Small intestine (tissue), 7 donors: ENCODE data around the gene KIRREL3. TPM values are rescaled to one million over a fixed set of nuclear protein-coding genes. Genes with fewer than 3 reads are reported as not detected.

Experiments used
- DNase-seq, 2 donors: peaks; one replicate each; pipeline versions ENCODE4 v3.0.0 to v3.0.0-alpha.2; 2013
- FAIRE-seq: peaks from 2 replicates; lab custom pipeline; 2012; peaks lifted over from hg19 to GRCh38; lab: Jason Lieb, UNC
- H3K27ac ChIP-seq, 3 donors: one replicate each; pipeline ENCODE4 v1.5.1; 2013; ENCODE audit warnings: low read length in 2 of 3, mild to moderate bottlenecking in 2 of 3, control low read depth in 1 of 3, inconsistent platforms in 1 of 3, low read depth in 1 of 3, moderate library complexity in 1 of 3
- H3K27me3 ChIP-seq, 3 donors: one replicate each; pipeline ENCODE4 v1.6.1; 2013; ENCODE audit warnings: low read length in 3 of 3, inconsistent platforms in 1 of 3; ENCODE audit not compliant: control insufficient read depth in 3 of 3, insufficient read depth in 3 of 3
- H3K36me3 ChIP-seq, 3 donors: one replicate each; pipeline ENCODE4 v1.6.1; 2013; ENCODE audit warnings: low read length in 3 of 3, inconsistent platforms in 1 of 3, low read depth in 1 of 3, mild to moderate bottlenecking in 1 of 3, moderate library complexity in 1 of 3; ENCODE audit not compliant: control insufficient read depth in 3 of 3, insufficient read depth in 2 of 3
- H3K4me1 ChIP-seq, 3 donors: one replicate each; pipeline ENCODE4 v1.6.1; 2013; ENCODE audit warnings: low read length in 2 of 3, inconsistent platforms in 1 of 3, low read depth in 1 of 3, mild to moderate bottlenecking in 1 of 3, moderate library complexity in 1 of 3; ENCODE audit not compliant: control insufficient read depth in 3 of 3, insufficient read depth in 2 of 3
- H3K4me3 ChIP-seq, 3 donors: one replicate each; pipeline ENCODE4 v1.5.1; 2013; ENCODE audit warnings: low read length in 3 of 3, control low read depth in 1 of 3, inconsistent platforms in 1 of 3, low read depth in 1 of 3, mild to moderate bottlenecking in 1 of 3, moderate library complexity in 1 of 3
- H3K9me3 ChIP-seq, 2 donors: one replicate each; pipeline ENCODE4 v1.6.1; 2013; ENCODE audit warnings: low read depth in 1 of 2, low read length in 1 of 2; ENCODE audit not compliant: control insufficient read depth in 2 of 2, insufficient read depth in 1 of 2
- WGBS, 3 donors: extraction: QIAGEN DNeasy Blood & Tissue Kit; methylation state at CpG; one replicate each; pipeline ENCODE4 v1.1.7; 2013; 5-methylcytosine and 5-hydroxymethylcytosine counted together
- polyA plus RNA-seq, 4 donors: library from polyadenylated mRNA; stranded (reverse) in 3 of 4; unstranded in 1 of 4; fragments of 200-250 nt in 3 of 4; fragments of 120-200 nt in 1 of 4; gene quantifications; one replicate each; pipeline versions ENCODE4 v1.2.1 to v1.2.3, GENCODE V29; 2013
- donor health status: healthy with polysubstance abuse.
- donor health status: control.
- donor health status: control.
- donor health status: Bipolar disorder and iron deficiency.
- donor health status: healthy.

The KIRREL3 gene
- polyA plus RNA-seq, 4 donors = 0.18 to 0.61 TPM; not detected in 2

DNA sequence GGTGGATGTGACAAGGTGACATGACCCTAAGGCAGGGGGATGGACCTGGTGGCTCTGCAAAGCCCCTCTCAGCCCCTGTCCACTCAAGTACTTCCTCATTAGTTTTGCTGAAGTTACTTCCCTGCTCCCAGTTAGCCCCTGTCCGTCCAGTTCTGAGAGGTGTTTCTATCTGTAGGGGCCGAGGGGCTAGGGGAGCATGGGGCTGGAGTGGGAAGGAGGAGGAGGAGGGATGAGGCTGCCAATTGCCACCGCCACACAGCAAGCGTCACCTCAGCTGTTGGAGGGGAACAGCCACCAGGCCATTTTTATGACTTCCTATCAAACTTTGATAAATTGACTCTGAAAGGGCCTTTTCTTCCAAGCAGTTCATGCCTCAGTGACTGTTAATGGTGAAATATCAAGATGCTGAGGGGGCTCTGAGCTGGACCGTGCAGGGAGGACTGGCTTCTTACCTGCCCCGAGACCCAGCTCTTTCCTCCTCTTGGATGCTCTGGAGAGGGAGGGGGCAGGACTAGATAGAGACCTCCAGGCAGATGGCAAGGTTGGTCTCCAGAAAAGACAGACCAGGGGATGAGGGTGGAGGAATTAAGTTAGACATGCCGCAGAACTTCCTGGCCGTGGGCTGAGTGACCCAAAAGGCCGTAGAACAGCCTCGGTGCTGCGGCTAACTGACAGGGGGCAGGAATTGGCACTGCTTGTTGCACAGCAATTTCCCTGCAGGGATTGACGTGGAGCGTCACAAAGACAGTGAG lies 508.1 kb downstream of the KIRREL3 start:
- no peaks in the 10 kb centered on the region for H3K9me3 ChIP-seq
- no peak for FAIRE-seq
- no peak for DNase-seq
- peaks cover 0 to 15% (median 0%) of the 10 kb centered on the region in 3 donors for H3K27me3 ChIP-seq
- 56 to 79% (median 62%) methylated on average over 13 of the region's 13 CpGs for WGBS, 3 donors
- H3K36me3 ChIP-seq = no peaks in the 10 kb centered on the region
- no peak overlapping the region for H3K27ac ChIP-seq
- no peaks in the 10 kb centered on the region for H3K4me1 ChIP-seq
- no peak overlapping the region for H3K4me3 ChIP-seq

DNA sequence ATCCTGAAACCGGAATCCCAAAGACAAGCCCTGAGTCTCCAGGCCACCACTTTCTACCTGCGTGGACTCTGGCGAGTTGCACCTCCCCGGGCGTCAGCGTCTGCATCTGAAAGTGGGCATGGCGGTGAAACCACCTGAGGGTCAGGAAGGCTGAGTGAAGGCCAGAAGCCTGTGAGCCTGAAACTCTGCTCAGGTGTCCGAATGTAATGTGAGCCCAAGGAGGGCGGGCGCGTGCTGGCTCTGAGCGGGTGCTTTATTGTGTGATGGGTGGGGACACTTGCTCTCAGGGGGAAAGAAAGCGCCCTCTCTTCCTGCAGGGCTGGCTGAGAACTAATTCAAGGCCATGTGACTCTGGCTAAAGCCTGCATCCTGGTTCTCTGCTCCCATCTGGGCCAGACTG lies 509.5 kb downstream of the KIRREL3 start:
- no peak for DNase-seq
- peaks cover 0 to 18% (median 0%) of the 10 kb centered on the region in 3 donors for H3K27me3 ChIP-seq
- WGBS, 3 donors = 52 to 74% (median 53%) methylated on average over 13 of the region's 13 CpGs
- no peak overlapping the region for H3K4me3 ChIP-seq
- no peaks in the 10 kb centered on the region for H3K9me3 ChIP-seq
- no peak for FAIRE-seq
- no peaks in the 10 kb centered on the region for H3K4me1 ChIP-seq
- H3K36me3 ChIP-seq = no peaks in the 10 kb centered on the region
- H3K27ac ChIP-seq = no peak overlapping the region

DNA sequence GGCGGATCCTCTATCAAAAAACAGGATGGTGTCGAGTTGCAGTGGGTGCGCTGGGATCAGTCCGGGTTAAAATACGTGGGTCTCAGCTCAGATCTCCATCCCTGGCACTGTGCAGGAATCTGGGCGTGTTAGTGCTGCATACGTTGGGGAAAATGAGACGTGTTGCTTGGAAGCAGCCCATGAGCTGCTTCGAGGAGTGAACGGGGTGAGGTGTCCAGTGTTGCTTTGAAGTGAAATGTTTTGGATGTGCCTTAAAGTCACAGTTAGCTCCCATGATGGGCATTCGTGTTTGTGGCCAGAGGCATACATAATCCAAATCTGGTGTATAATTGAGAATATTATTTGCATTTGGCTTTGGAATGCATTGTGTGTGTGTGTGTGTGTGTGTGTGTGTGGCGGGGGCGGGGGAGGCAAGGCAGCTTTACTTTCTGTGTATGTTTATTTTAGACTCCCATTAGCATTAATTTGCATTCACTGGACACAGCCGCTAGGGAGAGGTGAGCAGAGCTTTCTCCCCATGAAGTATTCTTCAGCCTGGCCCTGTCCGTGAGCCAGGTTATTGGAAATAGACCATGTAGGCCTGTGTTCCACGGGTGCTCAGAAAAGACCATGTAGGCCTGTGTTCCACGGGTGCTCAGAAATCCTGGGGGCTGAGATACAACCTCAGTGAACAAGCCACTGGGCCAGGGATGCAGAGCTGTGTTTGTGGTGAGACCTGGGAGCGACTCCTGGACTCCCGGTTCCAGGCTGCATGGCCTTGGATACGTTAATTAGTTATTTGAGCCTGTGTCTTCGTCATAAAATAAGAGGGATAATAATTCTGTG lies 510.5 kb downstream of the KIRREL3 start:
- Histone ChIP-seq H3K9me3 (no peaks in the 10 kb centered on the region), H3K4me1 (no peaks in the 10 kb centered on the region), H3K27ac (no peak overlapping the region), H3K27me3 (peaks cover 0 to 18% (median 0%) of the 10 kb centered on the region in 3 donors), H3K4me3 (no peak overlapping the region), H3K36me3 (no peaks in the 10 kb centered on the region)
- FAIRE-seq = no peak
- DNase-seq = no peak
- WGBS, 3 donors = 70 to 73% (median 72%) methylated on average over 21 of the region's 21 CpGs

DNA sequence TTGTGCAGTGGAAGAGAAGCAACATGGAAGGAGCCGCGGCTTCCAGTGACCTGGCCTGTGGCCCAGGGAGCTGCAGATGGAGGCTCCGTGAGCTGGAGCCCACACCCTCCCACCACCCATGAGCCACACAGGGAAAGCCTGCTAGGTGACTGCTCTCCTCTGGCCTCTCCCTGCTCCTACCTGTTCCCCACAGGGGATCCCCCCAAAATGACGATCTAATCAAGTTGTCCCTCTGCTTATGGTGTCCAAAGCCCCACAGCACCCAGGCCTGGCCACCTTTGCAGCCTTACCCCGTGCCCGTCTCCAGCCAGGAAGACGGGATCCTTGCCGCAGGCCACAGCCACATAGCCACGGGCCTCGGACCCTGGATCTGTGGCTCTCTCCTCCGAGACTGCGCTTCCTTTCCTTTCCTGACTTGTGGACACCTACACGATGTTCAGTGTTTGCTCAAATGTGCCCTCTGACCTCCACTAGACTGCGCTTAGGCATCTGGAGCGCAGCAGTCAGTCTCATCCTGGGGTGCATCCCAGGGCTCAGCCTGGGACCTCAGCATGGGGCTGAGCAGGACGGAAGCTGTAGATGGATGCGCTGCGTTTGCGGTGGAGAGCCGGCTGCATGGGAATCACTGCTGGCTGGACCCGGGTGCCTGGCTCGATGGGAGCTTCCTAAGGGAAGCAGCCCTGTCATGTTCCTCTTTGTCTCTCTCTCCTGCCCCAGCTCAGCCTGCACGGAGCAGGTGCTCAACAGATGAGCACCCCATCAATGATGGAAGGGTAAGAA lies 511.8 kb downstream of the KIRREL3 start:
- DNase-seq = no peak
- WGBS, 3 donors = 84 to 88% (median 88%) methylated on average over 22 to 23 of the region's 23 CpGs
- no peak for FAIRE-seq

GRCh38 chr11:126487711-126488110 lies 512.9 kb downstream of the KIRREL3 start:
- no peak overlapping the region for H3K27ac ChIP-seq
- peaks cover 0 to 24% (median 0%) of the 10 kb centered on the region in 3 donors for H3K27me3 ChIP-seq
- WGBS, 3 donors = 86 to 90% (median 87%) methylated on average over 8 of the region's 8 CpGs
- no peaks in the 10 kb centered on the region for H3K9me3 ChIP-seq
- H3K4me3 ChIP-seq = no peak overlapping the region
- no peaks in the 10 kb centered on the region for H3K36me3 ChIP-seq
- FAIRE-seq (no peak), DNase-seq (no peak)
- H3K4me1 ChIP-seq = no peaks in the 10 kb centered on the region

More for the DNA sequence above, 511.8 kb downstream of the KIRREL3 start:
- no peaks in the 10 kb centered on the region for H3K9me3 ChIP-seq
- H3K27ac ChIP-seq = no peak overlapping the region
- no peaks in the 10 kb centered on the region for H3K36me3 ChIP-seq
- H3K4me3 ChIP-seq = no peak overlapping the region
- peaks cover 0 to 22% (median 0%) of the 10 kb centered on the region in 3 donors for H3K27me3 ChIP-seq
- H3K4me1 ChIP-seq = no peaks in the 10 kb centered on the region

DNA sequence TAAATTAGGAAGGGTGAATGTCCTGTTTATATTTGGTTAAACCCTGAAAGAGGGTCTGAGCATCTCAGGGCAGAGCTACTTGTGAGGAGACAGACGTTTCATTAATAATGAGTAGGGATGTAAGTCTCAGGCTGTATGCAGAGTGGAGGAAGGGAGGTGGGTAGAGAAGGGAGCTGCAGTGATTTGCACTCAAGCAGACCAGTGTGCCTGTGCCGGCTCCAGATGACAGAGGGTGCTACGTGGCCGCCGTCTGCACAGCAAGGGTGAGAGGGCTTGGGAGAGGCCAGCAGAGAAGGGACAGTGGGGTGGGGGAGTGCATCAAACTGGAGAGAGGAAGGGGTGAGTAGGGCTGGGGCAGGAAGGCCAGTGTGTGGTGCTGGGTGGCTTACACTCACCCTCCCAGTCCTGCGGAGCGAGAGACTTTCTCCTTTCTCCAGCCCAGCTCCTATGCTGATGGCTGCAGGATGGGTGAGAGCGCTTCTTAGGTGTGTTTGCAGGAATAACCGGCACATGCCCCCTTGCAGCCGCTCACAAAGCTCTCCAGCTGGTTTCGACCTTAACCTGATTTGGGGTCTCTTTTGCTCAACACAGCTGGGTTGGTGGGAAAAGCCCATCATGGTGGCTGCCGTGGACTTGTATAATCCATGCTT lies 514.5 kb downstream of the KIRREL3 start:
- DNase-seq = no peak
- H3K4me3 ChIP-seq = no peak overlapping the region
- WGBS, 3 donors = 73 to 76% (median 74%) methylated on average over 12 of the region's 12 CpGs
- H3K9me3 ChIP-seq = no peaks in the 10 kb centered on the region
- no peak overlapping the region for H3K27ac ChIP-seq
- FAIRE-seq = no peak
- no peaks in the 10 kb centered on the region for H3K4me1 ChIP-seq
- H3K27me3 ChIP-seq = peaks cover 0 to 24% (median 0%) of the 10 kb centered on the region in 3 donors
- H3K36me3 ChIP-seq = no peaks in the 10 kb centered on the region

DNA sequence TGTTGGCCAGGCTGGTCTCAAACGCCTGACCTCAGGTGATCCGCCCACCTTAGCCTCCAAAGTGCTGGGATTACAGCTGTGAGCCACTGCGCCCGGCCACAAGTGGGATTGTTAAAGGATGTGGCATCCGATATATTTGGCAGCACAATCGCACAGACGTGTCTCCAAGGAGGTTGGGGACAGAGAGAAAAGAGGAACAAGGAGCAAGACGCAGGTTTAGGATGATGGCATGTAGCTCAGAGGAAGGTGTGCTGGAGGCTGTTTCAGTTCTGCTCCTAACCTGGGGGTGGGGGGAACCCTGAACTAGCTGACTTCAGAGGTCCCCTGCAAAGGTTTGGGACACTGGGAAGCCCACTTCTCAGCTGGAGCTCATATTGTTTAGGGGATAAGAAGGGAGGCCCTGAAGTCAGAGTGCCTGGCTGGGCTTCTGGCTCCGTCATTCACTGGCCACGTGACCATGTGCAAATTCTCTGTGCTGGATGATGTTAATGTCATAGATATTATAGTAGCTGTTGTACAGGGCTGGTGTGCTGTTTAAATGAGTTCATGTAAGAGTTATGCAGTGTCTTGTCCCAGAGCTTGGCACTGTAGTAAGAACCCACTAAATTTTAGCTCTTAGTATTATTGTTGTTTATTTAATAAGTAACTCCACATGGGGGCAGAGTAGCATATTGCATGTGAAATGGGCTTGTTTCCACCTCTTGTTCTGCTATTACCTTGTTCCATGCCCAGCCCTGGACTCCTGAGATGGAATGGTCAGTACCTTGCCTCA lies 515.4 kb downstream of the KIRREL3 start:
- no peak overlapping the region for H3K4me3 ChIP-seq
- peaks cover 0 to 19% (median 0%) of the 10 kb centered on the region in 3 donors for H3K27me3 ChIP-seq
- H3K36me3 ChIP-seq = no peaks in the 10 kb centered on the region
- DNase-seq (no peak), FAIRE-seq (no peak)
- H3K9me3 ChIP-seq = no peaks in the 10 kb centered on the region
- peaks cover 0 to 3% (median 0%) of the 10 kb centered on the region in 3 donors for H3K4me1 ChIP-seq
- WGBS, 3 donors = 68 to 69% (median 68%) methylated on average over 10 of the region's 10 CpGs
- no peak overlapping the region for H3K27ac ChIP-seq
